ENCODE results near the gene TMEM8B. TPM values are rescaled to one million over a fixed set of nuclear protein-coding genes. Genes with fewer than 3 reads are reported as not detected.
A peak's percentile ranks its signal among the peaks of the same experiment; 100 is the strongest.

TMEM8B gene
- total RNA-seq, 1 experiment from 2014 or later, result 3.6 TPM

DNA sequence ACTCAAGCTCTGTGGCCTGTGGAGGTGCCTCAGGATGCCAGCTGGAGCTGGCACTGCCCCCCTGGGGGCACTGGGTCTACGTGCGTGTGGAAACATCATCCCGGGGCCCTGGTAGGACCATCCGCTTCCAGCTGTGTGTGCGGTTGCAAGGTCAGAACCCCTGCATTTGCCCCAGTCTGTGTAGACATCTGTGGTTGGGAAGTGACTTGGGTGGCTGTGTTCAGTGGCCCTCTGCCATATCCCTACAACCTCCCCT, 12.5 kb downstream of the TMEM8B start:
- no peak for DNase-seq (ENCODE audit: low read depth)

GRCh38 chr9:35842020-35842745, 13.2 kb downstream of the TMEM8B start:
- DNase-seq (ENCODE audit: low read depth), result peak; percentile 38

DNA sequence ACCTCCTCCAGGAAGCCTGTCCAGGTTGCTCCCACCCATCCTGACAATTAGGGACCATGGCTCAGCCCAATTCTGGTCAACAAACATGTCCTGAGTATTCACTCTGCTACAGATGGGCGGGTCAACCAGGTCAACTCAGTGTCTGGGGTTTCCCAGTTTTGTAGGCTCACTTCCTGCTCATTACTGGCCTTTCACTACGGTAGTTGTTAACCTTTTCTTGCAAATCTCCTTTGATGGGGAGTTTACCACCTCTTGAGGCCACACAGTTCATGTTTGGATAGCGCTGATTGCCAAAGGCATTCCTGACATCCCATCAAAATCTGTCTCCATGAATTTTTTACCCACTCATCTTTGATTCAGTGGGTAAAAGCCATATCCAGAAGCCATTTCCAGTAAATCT, 13.8 kb downstream of the TMEM8B start:
- DNase-seq (ENCODE audit: low read depth), result no peak

DNA sequence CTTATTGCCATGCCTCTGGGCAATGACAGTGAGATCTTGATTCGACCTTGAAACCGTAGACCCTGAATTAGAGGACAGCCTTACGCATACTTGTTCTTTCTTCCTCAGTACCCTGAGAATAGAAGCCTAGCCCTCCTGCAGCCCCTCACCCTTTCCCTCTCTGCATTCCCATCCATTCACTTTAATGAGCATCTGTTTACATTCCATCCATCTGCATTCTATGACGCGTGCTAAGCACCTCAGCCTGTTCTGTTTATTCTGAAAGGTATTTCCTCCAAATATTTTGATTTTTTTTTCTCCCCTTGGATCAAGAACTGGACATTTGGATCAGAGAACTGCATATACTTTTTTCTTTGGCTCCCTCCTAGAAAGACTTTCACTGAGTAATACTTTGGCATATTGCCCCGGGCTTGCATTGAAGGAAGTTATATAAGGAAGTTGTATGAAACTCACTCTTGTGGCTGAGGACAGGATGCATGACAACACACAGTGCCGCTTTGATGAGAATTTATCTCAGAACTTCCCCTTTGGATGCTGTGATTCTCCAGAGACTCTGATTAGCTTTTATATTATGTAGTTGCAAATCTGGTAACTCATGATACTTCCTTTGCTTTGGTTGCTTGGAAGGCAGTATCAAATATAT, 15.7 kb downstream of the TMEM8B start:
- DNase-seq (ENCODE audit: low read depth), result peak; percentile 90

DNA sequence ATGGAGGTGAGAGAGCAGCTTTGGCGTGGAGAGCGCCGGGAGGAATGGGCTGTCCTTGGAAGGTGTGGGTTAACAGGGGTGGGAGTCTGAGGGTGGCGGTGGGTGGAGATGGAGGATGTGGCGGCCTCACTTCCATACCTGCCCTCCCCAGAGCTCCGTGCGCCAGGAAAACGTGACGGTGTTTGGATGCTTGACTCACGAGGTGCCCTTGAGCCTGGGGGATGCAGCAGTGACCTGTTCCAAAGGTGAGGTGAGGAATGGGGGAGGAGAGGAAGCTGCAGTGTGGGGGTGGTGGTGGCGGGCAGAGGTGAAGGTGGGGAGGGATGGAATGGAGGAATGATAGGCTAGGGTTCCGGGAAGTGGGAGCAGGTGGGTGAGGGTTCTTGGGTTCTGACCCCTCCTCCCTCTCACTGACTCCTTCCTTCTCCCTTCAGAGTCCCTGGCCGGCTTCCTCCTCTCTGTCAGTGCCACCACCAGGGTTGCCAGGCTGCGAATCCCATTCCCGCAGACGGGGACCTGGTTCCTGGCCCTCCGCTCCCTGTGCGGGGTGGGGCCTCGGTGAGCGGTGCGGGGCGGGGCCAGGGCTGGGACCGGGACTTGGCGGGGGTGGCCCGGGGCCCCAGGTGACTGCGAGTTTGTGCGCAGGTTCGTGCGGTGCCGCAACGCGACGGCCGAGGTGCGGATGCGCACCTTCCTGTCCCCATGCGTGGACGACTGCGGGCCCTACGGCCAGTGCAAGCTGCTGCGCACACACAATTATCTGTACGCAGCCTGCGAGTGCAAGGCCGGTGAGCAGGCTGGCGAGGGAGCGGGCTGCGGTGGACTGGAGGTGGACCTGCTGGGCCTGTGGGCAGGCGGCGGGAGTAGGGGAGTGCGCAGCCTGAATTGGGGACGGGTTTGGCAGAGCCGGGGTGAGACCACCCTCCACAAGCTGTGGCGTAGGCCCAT, 17.1 kb downstream of the TMEM8B start:
- DNase-seq (ENCODE audit: low read depth), result no peak

DNA sequence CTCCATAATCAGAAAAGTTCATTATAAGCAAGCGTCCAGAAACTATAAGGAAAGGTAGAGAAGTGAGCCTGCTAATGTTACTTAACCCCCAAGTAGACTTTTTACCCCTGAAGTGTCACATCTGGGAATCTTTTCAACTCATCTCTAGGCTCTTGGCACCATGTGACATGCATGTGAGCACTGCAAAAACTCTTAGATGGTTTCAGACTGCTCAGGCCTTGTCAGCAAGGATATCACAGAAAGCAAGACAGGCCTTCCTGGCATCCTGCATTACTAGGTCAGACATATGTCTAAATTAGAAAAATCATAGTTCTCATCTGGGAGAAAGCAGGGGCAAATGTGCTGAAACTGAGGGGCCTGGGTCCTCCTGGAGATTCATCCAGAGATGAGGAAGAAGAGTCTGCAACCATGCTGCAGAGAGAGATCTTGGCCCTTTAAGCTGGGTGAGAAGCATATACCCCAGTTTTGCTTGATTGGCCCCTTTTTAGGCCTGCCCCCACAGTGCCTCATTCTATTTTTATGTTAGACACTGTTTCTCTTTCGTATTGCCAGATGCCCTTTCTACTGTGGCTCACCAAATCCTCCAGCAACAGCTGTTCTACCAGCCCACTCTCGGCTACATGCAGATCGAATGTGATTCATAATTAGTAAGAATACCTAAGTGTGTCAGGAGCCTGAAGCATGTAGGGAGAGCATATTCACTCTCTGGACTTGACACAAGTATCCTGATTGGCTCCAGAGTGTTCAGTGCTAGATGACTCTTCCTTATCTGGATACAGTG, 19.0 kb downstream of the TMEM8B start:
- DNase-seq (ENCODE audit: low read depth), result peak; percentile 99

DNA sequence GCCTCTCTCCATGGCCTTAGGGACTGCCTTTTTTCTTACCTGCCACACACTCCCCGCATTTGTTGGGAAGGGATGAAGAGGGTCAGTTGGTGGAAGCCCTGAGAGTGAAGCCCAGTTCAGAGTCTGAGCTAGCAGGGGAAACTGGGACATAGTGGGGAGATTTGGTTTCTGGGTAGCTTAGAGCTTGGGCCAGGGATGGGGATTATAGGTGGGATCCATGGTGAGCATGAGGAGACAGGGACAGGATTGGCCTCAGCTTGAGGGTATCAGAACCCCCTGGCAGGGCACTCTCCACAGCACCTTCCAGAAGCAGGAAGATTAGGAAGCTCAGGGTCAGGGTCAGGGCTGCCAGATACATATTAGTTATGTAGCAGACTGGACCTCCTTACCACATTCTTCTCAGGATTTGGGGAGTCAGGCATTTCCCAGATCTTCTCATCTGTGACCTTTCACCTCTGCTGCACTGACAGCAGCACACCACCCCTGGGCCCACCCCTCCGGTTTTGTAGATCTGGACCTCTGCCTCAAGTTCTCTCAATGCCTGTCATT, 23.3 kb downstream of the TMEM8B start:
- DNase-seq (ENCODE audit: low read depth), result no peak

DNA sequence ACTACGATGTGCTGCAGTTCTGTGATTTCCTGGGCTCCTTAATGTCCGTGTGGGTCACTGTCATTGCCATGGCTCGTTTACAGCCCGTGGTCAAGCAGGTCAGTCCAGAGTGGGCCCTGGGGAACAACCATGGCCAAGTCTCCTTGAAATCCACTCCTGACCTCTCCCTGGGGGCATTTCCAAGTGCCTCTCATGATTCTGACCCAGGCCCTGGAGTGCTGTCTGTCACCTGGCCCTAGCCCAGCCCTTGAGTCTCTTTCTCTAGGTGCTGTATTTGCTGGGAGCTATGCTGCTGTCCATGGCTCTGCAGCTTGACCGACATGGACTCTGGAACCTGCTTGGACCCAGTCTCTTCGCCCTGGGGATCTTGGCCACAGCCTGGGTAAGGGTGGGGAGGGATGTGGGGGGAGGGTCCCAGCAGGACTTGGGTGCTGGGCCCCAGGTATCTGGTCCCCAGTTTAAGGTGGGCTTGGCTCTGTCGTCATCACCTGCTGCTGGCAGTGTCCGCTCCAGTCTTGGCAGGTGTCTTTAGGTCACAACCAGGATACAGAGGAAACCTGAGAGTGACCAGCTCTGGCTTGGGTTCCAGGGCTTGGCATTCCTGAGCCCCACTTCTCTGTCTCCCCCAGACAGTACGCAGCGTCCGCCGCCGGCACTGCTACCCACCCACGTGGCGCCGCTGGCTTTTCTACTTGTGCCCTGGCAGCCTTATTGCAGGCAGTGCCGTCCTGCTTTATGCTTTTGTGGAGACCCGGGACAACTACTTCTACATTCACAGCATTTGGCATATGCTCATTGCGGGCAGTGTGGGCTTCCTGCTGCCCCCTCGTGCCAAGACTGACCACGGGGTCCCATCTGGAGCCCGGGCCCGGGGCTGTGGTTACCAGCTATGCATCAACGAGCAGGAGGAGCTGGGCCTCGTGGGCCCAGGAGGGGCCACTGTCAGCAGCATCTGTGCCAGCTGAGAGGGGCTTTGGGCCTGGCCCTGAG, 24.1 kb downstream of the TMEM8B start:
- no peak for DNase-seq (ENCODE audit: low read depth)

DNA sequence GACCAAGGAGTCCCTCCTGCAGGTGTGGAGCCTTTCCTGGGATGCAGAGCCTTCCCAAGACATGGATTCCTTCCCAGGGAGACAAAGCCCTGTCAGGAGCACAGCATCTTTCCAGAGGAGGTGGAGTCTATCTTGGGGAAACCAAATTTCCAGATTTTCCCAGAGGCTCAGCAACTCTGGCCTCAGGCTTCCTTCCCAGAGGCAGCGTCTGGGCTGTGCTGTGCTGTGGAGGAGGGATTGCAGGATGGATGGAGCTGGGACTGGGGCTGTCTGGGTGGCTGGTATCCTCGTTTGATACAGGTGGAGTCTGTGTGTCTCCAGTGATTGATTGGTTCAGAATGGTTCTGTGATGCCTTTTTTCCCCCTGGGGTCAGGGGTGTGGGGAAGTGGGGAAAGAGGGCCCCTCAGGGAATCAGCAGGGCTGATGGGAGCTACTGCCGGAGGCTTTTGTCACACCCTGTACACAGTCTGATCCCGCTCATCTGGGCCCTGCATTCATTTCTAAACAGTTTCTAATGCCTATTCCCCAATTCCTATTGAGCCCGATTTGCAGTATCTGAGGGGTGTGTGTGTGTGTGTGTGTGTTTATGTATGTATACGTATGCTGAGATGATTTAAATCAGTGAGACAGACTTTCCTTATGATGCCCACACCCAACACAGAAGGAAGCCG, 25.2 kb downstream of the TMEM8B start:
- no peak for DNase-seq (ENCODE audit: low read depth)

GRCh38 chr9:35856206-35856605, 27.2 kb downstream of the TMEM8B start:
- DNase-seq (ENCODE audit: low read depth), result no peak

- DNase-seq (ENCODE audit: low read depth), result no peak
Measured at GRCh38 chr9:35856882-35857281, 27.9 kb downstream of the TMEM8B start.

- DNase-seq (ENCODE audit: low read depth), result no peak
Measured at GRCh38 chr9:35858458-35858857, 29.4 kb downstream of the TMEM8B start.

GRCh38 chr9:35859310-35859989, 30.4 kb downstream of the TMEM8B start:
- peak; percentile 69 for DNase-seq (ENCODE audit: low read depth)

DNA sequence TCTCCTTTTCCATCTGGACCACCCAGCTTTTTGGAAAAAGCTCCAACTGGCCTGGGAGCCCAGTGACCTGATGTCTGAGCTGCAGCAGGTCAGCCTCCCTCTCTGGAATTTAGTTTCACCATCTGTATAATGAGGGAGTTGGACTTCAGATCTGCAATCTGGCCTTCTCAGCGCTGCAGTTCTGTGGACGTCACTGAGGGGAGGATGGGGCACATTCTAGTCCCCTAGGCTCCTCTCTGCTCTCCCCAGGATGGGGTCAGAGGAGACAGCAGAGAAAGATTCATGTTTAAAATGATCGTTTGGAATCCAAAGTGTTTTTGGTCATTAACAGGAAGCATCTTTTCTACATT, 30.9 kb downstream of the TMEM8B start:
- DNase-seq (ENCODE audit: low read depth), result no peak

DNA sequence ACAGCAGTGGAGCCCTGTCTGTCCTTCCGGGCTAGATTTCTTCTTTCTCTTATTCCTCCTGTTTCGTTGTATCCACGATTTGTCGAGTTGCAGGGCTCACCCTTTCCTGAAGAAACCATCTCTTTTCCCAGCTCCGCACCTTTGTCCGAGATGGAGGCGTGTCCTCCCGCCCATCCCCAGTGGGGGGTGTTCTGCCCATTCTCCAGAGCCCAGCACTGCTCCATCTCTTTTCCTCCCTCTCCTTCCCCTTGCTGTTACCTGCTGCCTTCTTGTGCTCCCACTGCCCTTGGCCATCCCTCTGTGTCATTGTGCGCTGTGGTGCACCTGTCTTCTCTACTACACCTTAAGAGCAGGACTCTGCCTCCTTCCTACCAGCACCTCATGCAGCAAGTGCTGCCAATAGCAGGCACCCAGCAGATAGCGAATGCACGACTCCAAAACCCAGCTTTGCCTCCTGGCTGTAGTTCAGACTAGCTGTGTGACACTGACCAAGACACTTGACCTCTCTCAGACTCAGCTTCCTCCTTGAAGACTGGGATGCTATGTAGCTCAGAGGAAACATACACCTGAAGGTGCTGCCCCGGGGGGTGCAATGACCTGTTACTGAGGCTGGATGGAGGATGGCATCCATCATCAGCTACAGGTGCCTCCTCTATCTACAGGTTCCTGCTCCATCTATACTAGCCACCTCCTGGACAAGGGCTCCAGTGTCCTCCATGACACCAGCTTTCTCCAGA, 32.3 kb downstream of the TMEM8B start:
- DNase-seq (ENCODE audit: low read depth), result no peak

DNA sequence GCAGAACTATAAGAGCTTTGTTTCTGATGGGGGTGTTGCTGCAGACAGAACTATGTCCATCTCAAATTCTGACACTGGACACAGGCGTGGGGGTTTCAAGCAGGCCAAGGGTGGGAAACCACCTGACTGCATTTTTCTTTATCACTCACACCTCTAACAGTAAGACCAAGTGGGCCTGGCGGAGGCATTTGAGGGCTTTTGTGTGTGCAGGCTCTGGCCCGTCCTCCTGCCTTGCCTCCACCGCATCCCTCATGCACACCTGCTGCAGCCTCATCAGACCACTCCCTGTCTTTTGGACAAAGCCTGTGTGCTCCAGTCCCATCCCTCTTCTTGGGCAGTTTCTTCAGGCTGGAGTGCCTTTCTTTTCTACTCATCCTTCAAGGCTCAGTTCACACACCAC, 33.3 kb downstream of the TMEM8B start:
- DNase-seq (ENCODE audit: low read depth), result no peak

- DNase-seq (ENCODE audit: low read depth), result no peak
Measured at GRCh38 chr9:35863583-35863982, 34.6 kb downstream of the TMEM8B start.

GRCh38 chr9:35864695-35865255, 35.7 kb downstream of the TMEM8B start:
- no peak for DNase-seq (ENCODE audit: low read depth)
